Measurements from ENCODE around the gene DMRTB1.
"Not testable (repeated sequence)": the region's sequence is repeated elsewhere in the genome, so short reads cannot be mapped to it uniquely, and the experiment has no call there.

DMRTB1 gene

DNA sequence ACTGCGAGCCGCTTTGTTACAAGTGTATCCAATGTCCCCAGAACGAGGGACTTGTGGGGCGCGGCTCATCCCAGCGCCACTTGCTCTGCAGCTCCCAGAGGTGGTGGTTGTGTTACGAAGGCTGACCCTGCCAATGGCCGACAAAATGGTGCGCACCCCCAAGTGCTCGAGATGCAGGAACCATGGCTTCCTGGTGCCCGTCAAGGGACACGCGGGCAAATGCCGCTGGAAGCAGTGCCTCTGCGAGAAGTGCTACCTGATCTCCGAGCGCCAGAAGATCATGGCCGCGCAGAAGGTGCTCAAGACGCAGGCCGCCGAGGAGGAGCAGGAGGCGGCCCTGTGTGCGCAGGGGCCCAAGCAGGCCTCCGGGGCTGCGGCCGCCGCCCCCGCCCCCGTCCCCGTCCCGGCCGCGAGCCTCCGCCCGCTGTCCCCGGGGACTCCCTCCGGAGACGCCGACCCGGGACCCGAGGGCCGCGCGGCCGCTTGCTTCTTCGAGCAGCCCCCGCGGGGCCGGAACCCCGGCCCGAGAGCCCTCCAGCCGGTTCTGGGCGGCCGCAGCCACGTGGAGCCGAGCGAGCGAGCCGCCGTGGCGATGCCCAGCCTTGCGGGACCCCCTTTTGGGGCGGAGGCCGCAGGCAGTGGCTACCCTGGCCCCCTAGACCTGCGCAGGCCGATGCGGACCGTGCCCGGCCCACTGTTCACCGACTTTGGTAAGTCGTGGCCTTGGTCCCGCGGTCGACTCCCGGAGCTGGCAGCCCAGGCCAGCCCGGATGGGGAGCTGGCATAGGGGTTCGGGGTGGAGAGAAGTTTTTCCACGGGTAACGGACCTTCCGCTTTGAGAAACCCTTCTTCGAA is at the start of gene DMRTB1:
TSS of gene DMRTB1 (plus strand) at position 79 of the 855 bp plus-strand sequence. CDS start at position 134, 55 bp downstream.
- no peak for FAIRE-seq

DNA sequence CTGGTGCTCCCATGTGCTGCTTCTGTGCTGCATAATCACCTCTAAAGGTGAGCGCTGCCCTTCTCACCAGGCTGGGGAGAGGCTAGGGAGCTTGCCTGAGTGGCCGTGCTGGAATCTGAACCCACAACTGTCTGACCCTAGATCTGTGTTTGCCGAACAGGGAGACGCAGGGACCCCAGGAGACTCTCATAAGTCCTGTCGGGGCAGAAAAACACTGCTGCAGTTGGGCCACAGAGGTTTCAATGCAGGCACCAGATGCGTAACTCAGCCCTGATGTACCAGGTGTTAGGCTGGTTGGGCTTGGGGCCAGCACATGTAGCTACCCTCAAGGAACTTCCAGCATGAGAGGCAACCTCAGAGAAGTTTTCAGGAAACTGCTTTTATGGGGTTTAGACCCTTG is 49.5 kb upstream of the DMRTB1 start:
- FAIRE-seq: no peak

DNA sequence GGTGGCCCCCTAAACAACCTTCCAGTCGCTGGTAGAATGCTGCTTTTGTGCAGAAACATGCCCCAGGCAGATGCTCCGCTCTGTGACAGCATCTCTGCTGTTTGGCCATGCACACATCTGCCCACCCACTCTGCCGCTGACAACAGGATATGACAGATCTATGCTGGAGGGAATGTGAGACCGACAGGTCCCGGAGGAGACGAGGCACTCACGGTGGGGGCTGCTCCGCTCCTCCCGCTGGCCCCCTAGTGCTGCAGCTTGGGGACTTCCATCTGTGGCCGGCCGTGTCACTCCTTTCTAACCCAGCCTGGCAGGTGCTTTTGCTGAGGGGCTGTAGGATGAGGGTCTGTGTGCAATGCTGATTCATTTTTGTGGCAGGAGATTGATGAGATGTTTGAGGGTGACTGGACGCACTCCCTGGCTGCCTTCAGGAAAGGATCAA is 49.1 kb upstream of the DMRTB1 start:
- FAIRE-seq: no peak

DNA sequence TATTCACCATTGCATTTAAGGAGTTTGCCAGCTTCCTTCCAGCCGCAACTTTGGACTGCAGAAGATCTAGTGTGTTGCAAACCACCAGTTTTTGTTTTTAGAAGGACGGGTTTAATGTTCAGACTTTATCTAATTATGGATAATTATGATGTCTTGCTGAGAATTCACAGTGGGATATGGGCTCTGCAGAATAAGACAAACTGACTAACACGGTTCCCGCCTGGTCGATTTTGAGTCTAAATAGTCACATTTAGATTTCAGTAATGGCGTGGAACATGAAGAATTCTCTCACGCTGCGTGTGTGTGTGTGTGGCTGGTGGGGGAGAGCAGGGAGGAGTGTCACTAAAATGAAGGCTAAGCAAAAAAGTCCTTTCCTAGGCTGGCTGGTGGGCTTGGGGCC is 48.5 kb upstream of the DMRTB1 start:
- no peak for FAIRE-seq

DNA sequence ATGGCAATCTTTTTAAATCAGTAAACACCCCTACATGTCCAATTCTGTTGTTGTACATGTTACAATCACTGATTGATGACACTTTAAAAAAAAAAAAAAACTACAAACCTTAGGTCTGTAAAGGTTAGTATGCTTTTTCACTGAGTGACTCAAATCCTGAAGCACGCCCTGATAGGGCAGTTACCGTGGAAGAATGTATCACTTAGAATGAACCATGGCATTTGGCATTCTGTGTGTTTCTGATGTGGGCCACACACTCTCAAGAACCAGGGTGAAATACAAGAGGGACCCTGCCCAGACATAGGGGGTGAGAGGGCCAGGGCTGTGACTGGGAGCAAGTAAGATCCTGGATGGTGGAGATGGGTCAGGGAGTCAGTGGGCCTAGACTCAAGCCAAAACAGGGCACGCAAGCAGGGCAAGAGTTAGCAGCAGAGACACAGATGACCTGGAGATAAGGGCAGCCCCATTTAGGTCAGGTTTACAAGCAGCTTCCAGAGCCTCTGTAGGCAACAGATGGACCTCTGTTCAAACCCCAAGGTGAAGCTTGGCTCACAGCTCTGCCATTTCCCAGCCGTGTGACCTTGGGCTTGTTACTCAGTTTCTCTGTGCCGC is 47.6 kb upstream of the DMRTB1 start:
- no peak for FAIRE-seq

DNA sequence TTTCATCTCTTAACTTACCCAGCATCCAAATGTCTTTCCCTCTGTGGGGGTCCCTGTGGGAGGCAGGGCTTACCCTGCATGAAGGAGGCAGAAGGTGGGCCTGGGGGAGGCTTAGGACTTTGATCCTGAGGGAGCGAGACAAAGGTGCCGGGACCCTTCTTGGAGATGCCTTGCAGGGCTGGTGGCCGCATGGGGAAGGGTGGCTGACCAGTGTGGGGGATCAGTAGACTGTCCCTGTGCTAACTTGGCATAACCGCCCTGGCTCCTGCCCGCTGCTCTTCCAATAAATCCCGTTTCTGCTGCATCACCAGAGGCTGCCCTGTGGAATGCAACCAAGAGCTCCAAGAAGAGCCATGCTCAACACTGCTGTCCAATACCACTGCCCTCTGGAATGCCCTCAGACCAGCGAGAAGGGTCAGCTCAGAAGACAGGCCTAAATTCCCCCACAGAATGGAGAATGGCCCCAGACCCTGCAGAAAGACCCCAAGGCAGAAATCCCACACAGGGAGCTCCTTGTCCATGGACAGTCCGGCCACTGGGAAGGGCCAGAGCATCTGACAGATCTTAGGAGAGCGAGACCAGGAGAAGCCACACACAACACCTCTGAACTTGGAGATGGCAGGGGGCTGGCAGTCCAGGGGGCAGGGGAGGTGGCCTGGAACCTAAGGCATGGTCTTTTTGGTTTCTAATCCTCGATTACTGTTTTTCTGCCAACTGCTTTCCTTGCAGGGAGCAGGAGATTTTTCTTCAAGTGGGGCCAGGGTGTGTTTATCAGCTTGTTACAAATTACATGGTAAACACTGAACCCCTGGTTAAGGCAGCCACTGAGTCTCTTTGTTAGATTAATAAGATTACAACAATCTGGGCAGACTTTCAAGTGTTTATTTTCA is 46.7 kb upstream of the DMRTB1 start:
- FAIRE-seq: no peak

DNA sequence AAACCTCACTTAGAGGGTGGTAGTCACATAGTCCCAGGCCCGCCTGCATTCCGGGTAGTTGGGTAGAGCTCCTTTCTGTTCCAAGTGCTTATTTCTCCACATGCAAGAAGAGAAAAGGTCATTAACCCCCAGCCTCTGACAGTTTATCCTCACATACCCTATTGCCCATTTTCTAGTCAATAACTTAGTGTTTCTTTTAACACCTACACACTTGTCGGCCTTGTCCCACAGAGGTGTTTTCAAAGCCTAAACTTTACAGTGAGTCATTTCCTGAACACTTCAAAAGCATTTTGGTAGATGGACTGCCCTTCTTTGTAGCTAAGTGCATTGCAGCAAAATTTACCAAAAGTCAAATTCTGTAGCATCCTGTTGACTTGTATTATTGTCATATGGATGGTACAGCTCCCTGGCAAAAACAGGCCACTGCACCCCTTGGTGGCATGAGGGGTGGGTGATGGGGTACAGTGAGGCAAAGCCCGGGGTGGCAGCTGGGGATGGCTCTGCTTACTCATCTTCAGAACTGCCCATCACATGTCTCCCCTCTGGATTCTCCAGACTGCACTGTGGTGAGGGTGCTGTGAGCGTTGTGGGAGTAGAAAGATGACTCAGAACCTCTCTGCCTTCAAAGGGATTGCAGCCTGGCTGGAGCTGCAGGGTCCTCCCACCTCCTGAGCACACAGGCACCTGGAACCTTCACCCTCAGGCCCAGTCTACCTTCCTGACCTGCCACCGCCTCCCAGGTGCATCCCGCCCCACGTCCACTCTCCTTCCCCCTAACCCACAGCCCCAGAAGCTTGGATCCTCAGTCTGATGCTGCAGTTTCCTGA is 45.8 kb upstream of the DMRTB1 start:
- FAIRE-seq: no peak

DNA sequence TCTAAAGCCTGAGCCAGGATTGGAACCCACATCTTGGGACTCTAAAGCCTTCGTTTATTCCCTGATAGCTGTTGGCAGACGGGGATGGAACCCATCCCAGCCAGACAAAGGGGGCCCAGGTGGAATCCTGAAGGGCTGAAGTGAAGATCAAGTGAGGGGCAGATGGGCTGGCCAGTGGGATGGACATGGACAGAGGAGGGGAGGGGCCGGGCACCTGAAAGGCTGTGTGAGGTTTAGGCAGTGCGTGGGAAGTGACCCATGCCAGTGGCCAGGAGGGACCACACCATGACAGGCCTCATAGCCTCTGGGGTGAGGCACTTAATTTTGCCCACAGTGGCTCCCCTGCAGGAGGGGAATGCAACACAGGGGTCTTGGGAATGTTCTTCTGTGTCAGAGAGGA is 44.6 kb upstream of the DMRTB1 start:
- no peak for FAIRE-seq

DNA sequence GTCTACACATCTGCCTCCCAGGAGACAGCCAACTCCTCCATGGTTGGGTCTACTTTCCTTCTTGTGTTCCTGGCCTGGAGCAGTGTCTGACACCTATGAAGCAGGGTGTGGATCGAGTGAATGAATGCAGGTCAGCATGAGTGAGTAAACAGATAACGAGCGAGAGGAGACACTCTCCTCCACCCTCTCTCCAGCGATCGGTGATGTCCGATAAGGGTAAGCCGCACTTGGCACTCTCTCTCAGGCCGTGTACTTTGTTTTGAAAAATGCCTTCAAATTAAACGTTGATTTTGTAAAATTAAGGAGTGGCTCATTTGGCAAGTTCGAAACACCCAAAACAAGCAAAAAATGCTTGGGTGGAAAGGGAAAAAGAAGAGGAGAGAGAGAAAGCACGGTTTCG is 43.8 kb upstream of the DMRTB1 start:
- no peak for FAIRE-seq

DNA sequence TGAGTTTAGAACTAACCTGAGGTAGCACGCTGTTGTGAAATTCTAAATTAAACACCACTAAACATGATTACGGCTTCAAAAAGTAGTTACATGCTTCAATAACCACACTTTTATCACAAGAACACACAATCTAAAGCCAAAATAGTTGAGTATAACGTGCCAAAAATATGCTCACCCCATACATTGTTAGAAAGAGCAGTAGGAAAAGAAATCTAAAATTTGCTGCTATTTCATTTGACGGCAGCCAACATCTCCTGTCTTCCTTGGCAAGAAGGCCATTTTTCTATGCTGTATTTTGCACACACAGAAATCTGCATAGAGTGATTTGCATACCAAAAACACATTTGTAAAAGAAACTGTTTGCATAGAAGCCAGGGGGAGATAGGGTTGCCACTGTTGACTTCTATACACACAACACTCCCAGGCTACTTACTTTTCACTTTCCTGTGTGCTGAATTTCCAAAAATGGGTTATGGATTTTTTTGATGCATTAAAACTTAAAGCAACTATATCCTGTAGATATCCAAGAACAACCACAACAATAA is 42.9 kb upstream of the DMRTB1 start:
- no peak for FAIRE-seq

DNA sequence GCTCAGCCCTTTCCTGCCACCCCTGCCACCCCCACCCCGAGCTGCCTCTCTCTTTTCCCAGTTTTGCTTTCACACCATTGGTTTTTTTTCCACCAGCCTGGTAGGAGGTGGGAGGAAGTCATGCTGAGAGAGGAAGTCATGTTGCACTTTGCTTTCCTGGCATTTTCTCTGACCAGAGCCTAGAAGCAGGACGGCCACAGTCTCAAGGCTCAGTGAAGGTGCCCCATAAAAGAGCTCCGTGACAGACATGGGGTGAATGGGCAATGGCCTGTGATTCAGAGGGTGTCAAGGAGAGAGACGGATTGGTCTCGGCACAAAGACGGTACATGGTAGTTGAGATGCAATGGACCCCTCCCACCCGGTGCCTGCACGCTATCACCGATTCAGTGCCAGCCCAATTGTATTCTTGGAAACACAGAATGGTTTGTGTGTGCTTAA is 42.1 kb upstream of the DMRTB1 start:
- no peak for FAIRE-seq

DNA sequence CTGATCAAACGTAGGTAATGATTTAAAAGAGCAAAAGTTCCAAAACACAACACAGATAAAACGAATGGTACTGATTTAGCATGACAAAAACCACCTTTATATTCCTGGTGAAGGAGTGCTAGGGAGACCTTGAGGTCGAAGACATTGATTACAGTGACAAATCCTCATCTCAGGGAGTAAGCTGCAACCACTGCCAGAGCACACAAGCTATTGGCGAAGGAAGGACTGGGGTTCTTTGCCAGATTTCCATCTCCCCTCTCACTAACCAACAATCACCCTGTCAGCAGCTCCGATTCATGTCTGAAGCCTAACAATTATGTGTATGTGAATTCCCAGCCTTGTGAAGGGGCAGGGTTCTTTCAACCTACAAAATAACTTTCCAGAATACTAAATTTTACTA is 40.2 kb upstream of the DMRTB1 start:
- no peak for FAIRE-seq

DNA sequence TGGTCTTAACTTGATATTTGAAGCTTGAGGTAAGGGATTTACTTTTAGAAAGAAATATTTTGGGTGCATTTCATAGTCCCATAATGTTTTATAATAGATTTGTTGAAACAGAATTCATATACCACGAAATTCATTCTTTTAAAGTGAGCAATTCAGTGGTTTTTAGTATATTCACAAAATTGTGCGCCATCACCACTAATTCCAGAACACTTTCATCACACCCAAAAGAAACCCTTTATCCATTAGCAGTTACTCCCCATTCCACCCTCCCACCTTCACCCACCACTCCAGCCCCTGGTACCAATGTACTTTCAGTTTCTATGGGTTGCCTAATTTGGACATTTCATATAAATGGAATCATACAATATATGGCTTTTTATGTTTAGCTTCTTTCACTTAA is 38.9 kb upstream of the DMRTB1 start:
- no peak for FAIRE-seq

DNA sequence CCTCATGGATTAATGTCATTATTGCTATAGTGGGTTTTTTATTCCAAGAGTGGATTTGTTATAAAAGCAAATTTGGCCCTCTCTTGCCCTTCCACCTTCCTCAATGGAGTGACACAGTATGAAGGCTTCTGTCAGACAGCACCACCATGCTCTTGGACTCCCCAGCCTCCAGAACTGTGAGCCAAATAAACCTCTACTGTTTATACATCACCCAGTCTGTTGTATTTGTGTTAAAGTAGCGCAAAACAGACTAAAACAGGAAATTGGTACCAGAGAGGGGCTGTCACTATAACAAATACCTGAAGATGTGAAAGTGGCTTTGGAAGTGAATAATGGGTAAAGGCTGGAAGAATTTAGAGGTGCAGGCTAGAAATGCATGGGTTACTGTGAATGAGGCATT is 38.0 kb upstream of the DMRTB1 start:
- FAIRE-seq: no peak

DNA sequence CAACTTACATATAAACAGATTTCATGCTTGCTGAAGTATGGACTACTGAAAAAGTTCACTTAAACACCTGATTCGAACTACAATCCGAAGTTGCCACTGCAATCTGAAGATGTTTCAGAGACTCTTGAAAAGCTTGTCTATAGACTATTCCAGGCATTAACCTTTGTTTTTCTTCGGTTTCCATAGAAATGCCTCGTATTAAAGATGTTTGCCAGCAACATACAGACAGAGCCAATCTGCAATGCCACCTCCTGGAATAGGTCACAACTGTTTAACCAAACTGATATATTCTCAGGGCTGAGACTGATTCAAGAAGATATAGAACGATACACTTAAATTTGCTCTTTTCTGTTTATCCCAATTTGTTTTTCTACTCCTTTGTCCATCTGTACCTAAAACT is 28.9 kb upstream of the DMRTB1 start:
- no peak for FAIRE-seq

DNA sequence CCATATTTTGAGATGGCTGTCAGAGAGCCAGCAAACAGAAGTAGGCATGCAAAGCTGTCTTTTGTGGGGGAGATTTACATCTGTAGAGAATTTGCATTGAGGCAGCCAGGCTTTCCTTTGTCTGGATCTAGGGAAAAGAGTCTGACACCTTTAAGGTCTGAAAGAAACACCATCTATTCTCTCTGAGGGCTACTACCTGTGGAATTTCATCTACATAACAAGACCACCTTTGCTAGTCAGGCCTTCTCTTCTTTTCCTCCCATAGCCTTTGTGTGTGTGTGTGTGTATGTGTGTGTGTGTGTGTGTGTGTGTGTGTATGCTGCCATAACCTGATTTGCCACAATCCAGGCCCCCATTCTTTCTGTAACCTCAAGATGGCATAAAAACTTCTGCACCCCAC is 28.4 kb upstream of the DMRTB1 start:
- FAIRE-seq: no peak

DNA sequence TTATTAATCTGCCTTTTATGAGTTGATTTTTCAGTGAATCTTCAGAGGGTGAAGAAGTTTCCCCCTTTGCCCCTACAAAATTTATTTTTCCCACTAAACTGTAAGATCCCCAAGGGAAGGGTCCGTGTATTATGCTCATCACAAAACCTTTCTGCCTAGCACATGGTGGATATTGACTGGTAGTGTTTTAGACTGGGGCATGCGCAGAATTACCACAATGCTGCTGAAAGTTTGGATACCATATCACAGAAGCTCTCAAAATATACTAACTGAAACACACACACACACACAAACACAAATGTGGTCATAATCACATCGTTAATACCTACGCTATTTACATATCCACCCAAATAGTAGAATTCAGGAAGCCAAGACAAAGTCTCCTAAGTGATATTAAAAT is 28.0 kb upstream of the DMRTB1 start:
- no peak for FAIRE-seq

DNA sequence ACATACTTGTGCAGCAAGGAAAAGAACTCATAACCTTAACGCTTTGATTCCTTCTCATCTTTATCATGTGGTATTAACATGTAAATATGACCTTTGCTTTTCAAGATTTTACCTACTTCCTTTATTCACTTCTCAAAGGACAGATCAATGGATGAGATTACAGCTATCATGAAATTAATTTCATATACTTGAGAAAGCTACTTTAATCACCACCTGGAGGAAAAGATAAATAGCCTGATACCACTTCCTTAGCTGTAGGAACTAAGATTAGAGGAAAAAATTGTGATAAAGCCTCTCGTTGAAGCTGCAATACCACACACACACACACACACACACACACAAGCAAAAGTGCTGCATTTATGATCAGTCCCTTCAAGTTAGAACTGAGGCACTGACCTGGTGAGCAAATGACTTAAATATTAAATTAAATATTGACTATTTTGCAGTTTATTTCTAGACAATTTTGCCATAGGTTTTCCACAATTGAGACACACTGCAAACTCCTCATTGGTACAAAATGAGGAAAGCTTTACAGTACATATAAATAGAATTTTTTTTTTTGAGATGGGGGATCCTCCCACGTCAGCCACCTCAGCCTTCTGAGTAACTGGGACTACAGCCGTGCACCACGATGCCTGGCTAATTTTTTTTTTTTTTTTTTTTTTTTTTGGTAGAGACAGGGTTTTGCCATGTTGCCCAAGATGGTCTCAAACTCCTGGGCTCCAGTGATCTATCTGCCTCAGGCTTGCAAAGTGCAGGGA is 27.2 kb upstream of the DMRTB1 start:
- FAIRE-seq: no peak

DNA sequence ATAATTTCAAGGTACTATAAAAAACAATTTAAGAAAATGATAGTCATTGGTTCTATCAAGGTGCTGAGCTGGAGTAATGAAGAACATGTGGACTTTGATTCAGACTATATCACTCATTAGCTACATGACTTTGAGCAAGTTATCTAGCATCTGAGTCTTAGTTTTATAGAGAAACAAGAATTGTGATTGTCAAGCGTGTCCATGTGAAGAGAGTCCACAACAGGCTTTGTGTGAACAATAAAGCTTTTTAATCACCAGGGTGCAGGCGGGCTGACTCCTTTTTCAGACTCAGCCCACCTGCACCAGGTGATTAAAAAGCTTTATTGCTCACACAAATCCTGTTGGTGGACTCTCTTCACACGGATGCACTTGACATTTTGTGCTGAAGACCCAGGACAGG is 26.6 kb upstream of the DMRTB1 start:
- no peak for FAIRE-seq

DNA sequence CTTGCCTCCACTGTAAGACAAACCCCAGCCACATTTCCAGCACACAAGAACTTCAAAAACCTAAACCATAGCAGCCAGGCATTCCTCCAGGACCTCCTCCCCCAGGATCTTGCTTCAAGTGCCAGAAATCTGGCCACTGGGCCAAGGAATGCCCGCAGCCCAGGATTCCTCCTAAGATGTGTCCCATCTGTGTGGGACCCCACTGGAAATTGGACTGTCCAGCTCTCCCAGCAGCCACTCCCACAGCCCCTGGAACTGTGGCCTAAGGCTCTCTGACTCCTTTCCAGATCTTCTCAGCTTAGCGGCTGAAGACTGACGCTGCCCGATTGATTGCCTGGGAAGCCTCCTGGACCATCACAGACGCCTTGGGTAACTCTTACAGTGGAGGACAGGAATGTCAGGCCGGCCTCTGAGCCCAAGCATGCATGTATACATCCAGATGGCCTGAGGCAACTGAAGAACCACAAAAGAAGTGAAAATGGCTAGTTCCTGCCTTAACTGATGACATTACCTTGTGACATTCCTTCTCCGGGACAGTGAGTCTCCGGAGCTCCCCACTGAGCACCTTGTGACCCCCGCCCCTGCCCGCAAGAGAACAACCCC is 24.7 kb upstream of the DMRTB1 start:
- FAIRE-seq: not testable (repeated sequence)

DNA sequence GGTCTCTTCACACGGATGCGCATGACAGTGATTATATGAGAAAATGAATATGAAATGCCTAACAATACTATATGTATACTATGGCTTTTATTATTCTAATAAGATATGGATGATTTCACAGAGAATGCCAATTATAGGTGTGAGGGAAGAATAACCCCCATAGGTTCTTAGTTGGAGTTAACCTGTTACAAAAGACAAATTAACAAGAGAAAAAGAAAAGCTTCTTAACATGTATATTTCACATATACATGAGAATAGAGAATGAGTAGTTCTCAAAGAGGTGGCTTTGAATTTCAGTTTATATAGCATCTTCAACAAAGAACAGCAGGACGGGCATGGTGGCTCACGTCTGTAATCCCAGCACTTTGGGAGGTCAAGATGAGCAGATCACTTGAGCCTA is 24.0 kb upstream of the DMRTB1 start:
- no peak for FAIRE-seq
